ENCODE measurements around the gene F13B. TPM values are rescaled to one million over a fixed set of nuclear protein-coding genes. Genes with fewer than 3 reads are reported as not detected.

F13B gene, protein sequence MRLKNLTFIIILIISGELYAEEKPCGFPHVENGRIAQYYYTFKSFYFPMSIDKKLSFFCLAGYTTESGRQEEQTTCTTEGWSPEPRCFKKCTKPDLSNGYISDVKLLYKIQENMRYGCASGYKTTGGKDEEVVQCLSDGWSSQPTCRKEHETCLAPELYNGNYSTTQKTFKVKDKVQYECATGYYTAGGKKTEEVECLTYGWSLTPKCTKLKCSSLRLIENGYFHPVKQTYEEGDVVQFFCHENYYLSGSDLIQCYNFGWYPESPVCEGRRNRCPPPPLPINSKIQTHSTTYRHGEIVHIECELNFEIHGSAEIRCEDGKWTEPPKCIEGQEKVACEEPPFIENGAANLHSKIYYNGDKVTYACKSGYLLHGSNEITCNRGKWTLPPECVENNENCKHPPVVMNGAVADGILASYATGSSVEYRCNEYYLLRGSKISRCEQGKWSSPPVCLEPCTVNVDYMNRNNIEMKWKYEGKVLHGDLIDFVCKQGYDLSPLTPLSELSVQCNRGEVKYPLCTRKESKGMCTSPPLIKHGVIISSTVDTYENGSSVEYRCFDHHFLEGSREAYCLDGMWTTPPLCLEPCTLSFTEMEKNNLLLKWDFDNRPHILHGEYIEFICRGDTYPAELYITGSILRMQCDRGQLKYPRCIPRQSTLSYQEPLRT
- total RNA-seq (2021; ENCODE audit: unreplicated experiment) (not detected), Bru-seq, nascent RNA (percentile 12 among the genes with signal in this experiment), BruChase-seq, experiment 1, labeled RNA remaining after a 6-hour chase (percentile 13 among the genes with signal in this experiment), BruChase-seq, experiment 2, labeled RNA remaining after a 2-hour chase (percentile 14 among the genes with signal in this experiment)
- polyA plus RNA-seq (2012), result not detected in 2 replicates
- long read RNA-seq, result 0 reads

DNA sequence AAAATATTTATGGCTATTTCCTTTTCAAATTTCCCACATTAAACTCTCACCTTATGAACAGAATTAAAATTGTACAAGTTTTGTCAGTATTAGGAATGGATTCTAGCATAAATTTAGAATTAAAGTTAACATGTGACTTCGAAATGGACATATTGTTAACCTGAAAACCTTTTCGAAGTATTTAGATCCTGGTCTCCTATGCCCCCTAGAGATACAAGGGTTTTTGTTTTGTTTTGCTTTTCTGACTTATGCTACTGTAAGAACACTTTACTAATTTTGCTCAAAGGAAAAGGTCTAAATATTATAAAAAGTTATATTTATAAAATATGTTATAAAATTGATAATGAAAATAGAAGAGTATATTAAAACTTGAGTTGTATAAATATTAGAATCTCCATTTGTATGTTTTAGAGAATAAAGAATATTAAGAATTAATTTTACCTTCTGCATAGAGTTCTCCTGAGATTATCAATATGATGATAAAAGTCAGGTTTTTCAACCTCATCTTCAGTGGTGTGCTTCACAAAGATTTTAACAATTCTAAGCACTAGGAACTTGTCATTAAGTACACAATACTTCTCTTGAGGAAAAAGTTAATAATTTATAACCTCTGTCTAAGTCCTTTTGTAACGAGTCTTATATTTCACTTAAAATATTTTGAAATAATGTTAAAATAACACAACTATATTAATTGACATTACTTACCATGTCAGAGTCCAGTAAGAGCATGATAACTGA lies at the start of gene F13B:
Gene F13B, minus strand, starts transcription at position 542 of the 738 bp plus-strand sequence. Its CDS starts 37 bp downstream, at position 505.
- no peaks in the 10 kb centered on the region for H3K79me2 ChIP-seq (ENCODE audit: insufficient read depth, low read length)
- no TSS peak for BruUV-seq (replicated peaks)
- ChIA-PET POLR2A (no interaction called here), RAD21 (ENCODE audit: low non-redundant PET in 1 of 2, low total read pairs in 2 of 2, uncharacterized antibody in 2 of 2, unreplicated experiment in 2 of 2) (no interaction called here), CTCF (no interaction called here)
- no peaks in the 10 kb centered on the region for H3K27me3 ChIP-seq (ENCODE audit: insufficient read depth, low read length)
- no peak for ATAC-seq
- no peaks in the 10 kb centered on the region for H3K4me1 ChIP-seq (ENCODE audit: control insufficient read depth in 1 of 2, insufficient read depth in 2 of 2, low read length in 2 of 2)
- no peak within 1 kb of the TSS for H3K9ac ChIP-seq (ENCODE audit: low read length)
- peak in 1 of 3 experiments; percentile 36; a peak in 1 of 6 replicates for TF ChIP-seq CTCF (IDR thresholded peaks at IDR 0.05 in 2 of 3, conservative IDR thresholded peaks at IDR 0.05 in 1 of 3; ENCODE audit: borderline replicate concordance in 1 of 3, insufficient read depth in 1 of 3, low read depth in 2 of 3, low read length in 2 of 3)
- TF ChIP-seq RAD21 (IDR thresholded peaks at IDR 0.05; ENCODE audit: low read depth), result peak; percentile 55
- TF ChIP-seq FOSL1 (IDR thresholded peaks at IDR 0.05; ENCODE audit: low read depth), result no peak
- H3K27ac ChIP-seq (ENCODE audit: low read depth, low read length), result no peak within 1 kb of the TSS
- H3K36me3 ChIP-seq (ENCODE audit: control insufficient read depth in 1 of 2, insufficient read depth in 2 of 2, low read length in 2 of 2), result no peaks in the 10 kb centered on the region
- no peak within 1 kb of the TSS for H3K4me2 ChIP-seq (ENCODE audit: low read length)
- no peak for DNase-seq (ENCODE audit: low read depth, low spot score)
- no peak within 1 kb of the TSS for H2AFZ ChIP-seq (ENCODE audit: low read depth, low read length, poor library complexity, severe bottlenecking)
- intact Hi-C loops (cut with micrococcal nuclease), result loop anchor here (10.0 kb wide), 1 partner anchor 242 kb away; no protein-coding TSS in a partner anchor
- no peak within 1 kb of the TSS for H3K4me3 ChIP-seq (replicated peaks in 1 of 2; ENCODE audit: low read depth in 1 of 2, low read length in 2 of 2)
- H4K20me1 ChIP-seq (ENCODE audit: insufficient read depth), result no peaks in the 10 kb centered on the region
- no peaks in the 10 kb centered on the region for H3K9me3 ChIP-seq (ENCODE audit: control insufficient read depth in 1 of 2, insufficient read depth in 1 of 2, low read depth in 1 of 2, low read length in 2 of 2)
- no peaks in the 10 kb centered on the region for H3K9me2 ChIP-seq (ENCODE audit: insufficient read depth)

Measured in HCT116 (cell line).